ENCODE measurements around the gene SLC22A5. TPM values are rescaled to one million over a fixed set of nuclear protein-coding genes. Genes with fewer than 3 reads are reported as not detected.

Gene SLC22A5
- total and polyA plus RNA-seq, 2 of the 8 experiments (the other 6 are each of a cell fraction or from before 2014, with no cell fraction given), result 4.0 to 9.0 TPM

DNA sequence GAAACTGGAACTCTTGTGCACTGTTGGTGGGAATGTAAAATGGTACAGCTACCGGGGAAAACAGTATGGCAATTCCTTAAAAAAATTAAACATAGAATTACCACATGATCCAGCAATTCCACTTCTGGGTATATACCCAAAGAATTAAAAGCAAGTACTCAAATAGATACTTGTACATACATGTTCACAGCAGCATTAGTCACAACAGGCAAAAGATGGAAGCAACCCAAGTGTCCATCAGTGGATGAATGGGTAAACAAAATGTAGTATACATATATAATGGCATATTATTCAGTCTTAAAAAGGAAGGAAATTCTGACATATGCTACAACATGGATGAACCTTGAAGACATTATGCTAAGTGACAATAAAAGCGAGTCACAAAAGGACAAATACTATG is 7.4 kb upstream of the SLC22A5 start:
- H3K23ac ChIP-seq (ENCODE audit: insufficient read length), result no peak overlapping the region
- H3K27me3 ChIP-seq (replicated peaks in 1 of 4; ENCODE audit: control insufficient read depth in 3 of 4, extremely low read depth in 1 of 4, insufficient read depth in 3 of 4, low read length in 3 of 4), result no peaks in the 10 kb centered on the region
- H4K8ac ChIP-seq (ENCODE audit: extremely low read depth, insufficient read depth, low read length), result no peak overlapping the region
- no peak overlapping the region for H3K4ac ChIP-seq (replicated peaks; ENCODE audit: insufficient read length, low read depth, low read length)
- no peaks in the 10 kb centered on the region for H3K9me3 ChIP-seq (ENCODE audit: insufficient read depth in 2 of 2, low read depth in 1 of 2, low read length in 1 of 2)
- no peaks in the 10 kb centered on the region for H4K20me1 ChIP-seq (replicated peaks in 1 of 2; ENCODE audit: control insufficient read depth in 1 of 2, insufficient read depth in 2 of 2, low read length in 2 of 2)
- no peaks in the 10 kb centered on the region for H3K4me1 ChIP-seq (replicated peaks in 1 of 4; ENCODE audit: control insufficient read depth in 3 of 4, insufficient read depth in 4 of 4, low read length in 3 of 4)
- H3K14ac ChIP-seq (ENCODE audit: insufficient read length), result no peak overlapping the region
- H3K18ac ChIP-seq (ENCODE audit: extremely low read depth, low read length), result no peak overlapping the region
- no peak overlapping the region for H2BK120ac ChIP-seq (replicated peaks; ENCODE audit: low read depth, low read length)
- no peaks in the 10 kb centered on the region for H3K23me2 ChIP-seq (ENCODE audit: low read depth, low read length)
- no peak overlapping the region for H4K5ac ChIP-seq (ENCODE audit: insufficient read length, low read depth, low read length)
- H3K27ac ChIP-seq (ENCODE audit: low read depth, low read length), result no peak overlapping the region
- no peaks in the 10 kb centered on the region for H3K79me2 ChIP-seq (ENCODE audit: control insufficient read depth in 1 of 2, insufficient read depth in 2 of 2, low read length in 2 of 2)
- CTCF ChIA-PET (ENCODE audit: partially characterized antibody), result interaction anchor here (0.6 kb wide), 1 partner anchor 257 kb away, joined by 3 read pairs; no protein-coding TSS in a partner anchor
- no peak overlapping the region for H2BK20ac ChIP-seq (ENCODE audit: low read length)
- H2AK5ac ChIP-seq (ENCODE audit: low read depth, low read length), result no peak overlapping the region
- TF ChIP-seq, protein P1, sequence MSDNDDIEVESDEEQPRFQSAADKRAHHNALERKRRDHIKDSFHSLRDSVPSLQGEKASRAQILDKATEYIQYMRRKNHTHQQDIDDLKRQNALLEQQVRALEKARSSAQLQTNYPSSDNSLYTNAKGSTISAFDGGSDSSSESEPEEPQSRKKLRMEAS (IDR thresholded peaks at IDR 0.05), result no peak
- TF ChIP-seq SIX5 (IDR thresholded peaks at IDR 0.05; ENCODE audit: low read depth, low read length), result no peak
- no peak for TF ChIP-seq POU5F1 (IDR thresholded peaks at IDR 0.05; ENCODE audit: low read depth, low read length)
- TF ChIP-seq KDM4A (IDR thresholded peaks at IDR 0.05; ENCODE audit: low read depth, low read length, severe bottlenecking), result no peak
- no peak for TF ChIP-seq GTF2F1 (IDR thresholded peaks at IDR 0.05; ENCODE audit: borderline replicate concordance, low read depth, low read length)
- no peak for TF ChIP-seq CEBPB (IDR thresholded peaks at IDR 0.05; ENCODE audit: low read depth, low read length)
- no peak for TF ChIP-seq SAP30 (IDR thresholded peaks at IDR 0.05; ENCODE audit: insufficient read depth, insufficient replicate concordance, low read length)
- H4K91ac ChIP-seq (replicated peaks; ENCODE audit: insufficient read length, low read length), result no peak overlapping the region
- no peak overlapping the region for H3K9ac ChIP-seq (replicated peaks in 1 of 4; ENCODE audit: extremely low read depth in 1 of 4, low read depth in 3 of 4, low read length in 3 of 4)
- H2BK15ac ChIP-seq (ENCODE audit: low read length), result no peak overlapping the region
- FAIRE-seq (no peak), DNase-seq (ENCODE audit: low read depth in 1 of 2, low spot score in 2 of 2) (no peak)
- POLR2A ChIA-PET (ENCODE audit: partially characterized antibody), result interaction anchor here (0.7 kb wide), 1 partner anchor 303 kb away, joined by 3 read pairs; no protein-coding TSS in a partner anchor
- no peak overlapping the region for H2AFZ ChIP-seq (ENCODE audit: low read length)
- H2BK5ac ChIP-seq (ENCODE audit: low read depth, low read length), result no peak overlapping the region
- H3K56ac ChIP-seq (replicated peaks; ENCODE audit: insufficient read length, low read depth, low read length), result no peak overlapping the region
- no peaks in the 10 kb centered on the region; the same call in 1 of the 2 replicates for H3K79me1 ChIP-seq (ENCODE audit: low read depth, low read length)
- 89% methylated on average over 2 of the region's 2 CpGs; no CpG with 5 or more reads in 1 of the 2 experiments for WGBS, 2 experiments (ENCODE audit: extremely low coverage in 1 of 2, insufficient coverage in 1 of 2, insufficient read length in 1 of 2, insufficient replicate concordance in 2 of 2, low coverage in 1 of 2, low lambda C conversion rate in 2 of 2, missing lambda C conversion rate in 1 of 2)
- no peak overlapping the region for H3K4me3 ChIP-seq (ENCODE audit: extremely low read depth in 1 of 4, insufficient read depth in 2 of 4, low read depth in 3 of 4, low read length in 4 of 4)
- H3K4me2 ChIP-seq (ENCODE audit: insufficient read depth in 1 of 2, low read depth in 2 of 2, low read length in 2 of 2), result no peak overlapping the region
- H3K36me3 ChIP-seq (ENCODE audit: control insufficient read depth in 2 of 4, insufficient read depth in 4 of 4, low read length in 3 of 4), result no peaks in the 10 kb centered on the region
- H2BK12ac ChIP-seq (ENCODE audit: low read depth, low read length), result no peak overlapping the region

All from H1 (cell line).